NCI-H2171 (cell line): ENCODE results near the gene COX6B2.

Experiments used
- DNase-seq: peaks from one replicate; lab custom pipeline; 2025; lab: John Stamatoyannopoulos, UW

Gene COX6B2

GRCh38 chr19:55362174-55362989, 7.9 kb upstream of the COX6B2 start:
- DNase-seq = no peak

GRCh38 chr19:55360902-55361301, 6.4 kb upstream of the COX6B2 start:
- DNase-seq = no peak

GRCh38 chr19:55358943-55359908, 4.7 kb upstream of the COX6B2 start:
- DNase-seq = peak; percentile 95

- DNase-seq = no peak
Measured at GRCh38 chr19:55358493-55358892, 4.0 kb upstream of the COX6B2 start.

GRCh38 chr19:55355213-55355821, 798 bp upstream of the COX6B2 start:
- DNase-seq = no peak

GRCh38 chr19:55353803-55354697, 469 bp downstream of the COX6B2 start:
- peak; percentile 30 for DNase-seq

- DNase-seq = no peak
Measured at GRCh38 chr19:55353356-55353802, 1.1 kb downstream of the COX6B2 start.

- DNase-seq = no peak
Measured at GRCh38 chr19:55352549-55353145, 1.9 kb downstream of the COX6B2 start.

GRCh38 chr19:55352040-55352439, 2.5 kb downstream of the COX6B2 start:
- no peak for DNase-seq

GRCh38 chr19:55350620-55351315, 3.8 kb downstream of the COX6B2 start:
- DNase-seq = no peak

GRCh38 chr19:55348317-55349034, 6.0 kb downstream of the COX6B2 start:
- no peak for DNase-seq

GRCh38 chr19:55347442-55348009, 7.0 kb downstream of the COX6B2 start:
- no peak for DNase-seq

- no peak for DNase-seq
Measured at GRCh38 chr19:55346725-55347441, 7.6 kb downstream of the COX6B2 start.

- DNase-seq = no peak
Measured at GRCh38 chr19:55345818-55346724, 8.4 kb downstream of the COX6B2 start.

- DNase-seq = no peak
Measured at GRCh38 chr19:55345101-55345817, 9.3 kb downstream of the COX6B2 start.

GRCh38 chr19:55344444-55344843, 10.1 kb downstream of the COX6B2 start:
- no peak for DNase-seq
